Esophagus squamous epithelium (tissue), 4 donors: ENCODE results near the gene LDAH.

Experiments
- POLR2A ChIP-seq, 4 donors: fragments of 450-650 bp; IDR thresholded peaks; one replicate each; pipeline ENCODE4 v1.6.1; 2017; ENCODE audit warnings: antibody characterized with exemption in 4 of 4, mild to moderate bottlenecking in 4 of 4, moderate library complexity in 3 of 4
- TF ChIP-seq, protein P1 (sequence below), 6 experiments: fragments of 450-650 bp in 4 of 6; fragments of 200-600 bp in 2 of 6; sonication (generic) in 2 of 6; IDR thresholded peaks; one replicate each; pipeline ENCODE4 v1.5.1; 2016 to 2019; ENCODE audit warnings: antibody characterized with exemption in 6 of 6, mild to moderate bottlenecking in 4 of 6, moderate library complexity in 4 of 6

- TF ChIP-seq, protein P1, sequence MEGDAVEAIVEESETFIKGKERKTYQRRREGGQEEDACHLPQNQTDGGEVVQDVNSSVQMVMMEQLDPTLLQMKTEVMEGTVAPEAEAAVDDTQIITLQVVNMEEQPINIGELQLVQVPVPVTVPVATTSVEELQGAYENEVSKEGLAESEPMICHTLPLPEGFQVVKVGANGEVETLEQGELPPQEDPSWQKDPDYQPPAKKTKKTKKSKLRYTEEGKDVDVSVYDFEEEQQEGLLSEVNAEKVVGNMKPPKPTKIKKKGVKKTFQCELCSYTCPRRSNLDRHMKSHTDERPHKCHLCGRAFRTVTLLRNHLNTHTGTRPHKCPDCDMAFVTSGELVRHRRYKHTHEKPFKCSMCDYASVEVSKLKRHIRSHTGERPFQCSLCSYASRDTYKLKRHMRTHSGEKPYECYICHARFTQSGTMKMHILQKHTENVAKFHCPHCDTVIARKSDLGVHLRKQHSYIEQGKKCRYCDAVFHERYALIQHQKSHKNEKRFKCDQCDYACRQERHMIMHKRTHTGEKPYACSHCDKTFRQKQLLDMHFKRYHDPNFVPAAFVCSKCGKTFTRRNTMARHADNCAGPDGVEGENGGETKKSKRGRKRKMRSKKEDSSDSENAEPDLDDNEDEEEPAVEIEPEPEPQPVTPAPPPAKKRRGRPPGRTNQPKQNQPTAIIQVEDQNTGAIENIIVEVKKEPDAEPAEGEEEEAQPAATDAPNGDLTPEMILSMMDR (IDR thresholded peaks at IDR 0.05) = no peak
- TF ChIP-seq POLR2A (IDR thresholded peaks at IDR 0.05) = no peak
These were observed 11.4 kb upstream of the LDAH start for GRCh38 chr2:20834331-20834730.
